SK-N-SH treated with all-trans-retinoic acid at 6 μM for 48 hours (cell line): ENCODE data around the gene GRK4.

ENCODE experiments used
- CSRNP3 ChIP-seq: fragments of 250-450 bp; sonication (Bioruptor Pico); IDR thresholded peaks from 2 replicates; pipeline ENCODE4 v1.5.1; 2021; ENCODE audit warnings: mild to moderate bottlenecking, moderate library complexity
- PATZ1 ChIP-seq: fragments of 250-450 bp; sonication (Bioruptor Pico); IDR thresholded peaks from 2 replicates; pipeline ENCODE4 v1.8.0; 2020; ENCODE audit warnings: mild to moderate bottlenecking, moderate library complexity, borderline replicate concordance

DNA sequence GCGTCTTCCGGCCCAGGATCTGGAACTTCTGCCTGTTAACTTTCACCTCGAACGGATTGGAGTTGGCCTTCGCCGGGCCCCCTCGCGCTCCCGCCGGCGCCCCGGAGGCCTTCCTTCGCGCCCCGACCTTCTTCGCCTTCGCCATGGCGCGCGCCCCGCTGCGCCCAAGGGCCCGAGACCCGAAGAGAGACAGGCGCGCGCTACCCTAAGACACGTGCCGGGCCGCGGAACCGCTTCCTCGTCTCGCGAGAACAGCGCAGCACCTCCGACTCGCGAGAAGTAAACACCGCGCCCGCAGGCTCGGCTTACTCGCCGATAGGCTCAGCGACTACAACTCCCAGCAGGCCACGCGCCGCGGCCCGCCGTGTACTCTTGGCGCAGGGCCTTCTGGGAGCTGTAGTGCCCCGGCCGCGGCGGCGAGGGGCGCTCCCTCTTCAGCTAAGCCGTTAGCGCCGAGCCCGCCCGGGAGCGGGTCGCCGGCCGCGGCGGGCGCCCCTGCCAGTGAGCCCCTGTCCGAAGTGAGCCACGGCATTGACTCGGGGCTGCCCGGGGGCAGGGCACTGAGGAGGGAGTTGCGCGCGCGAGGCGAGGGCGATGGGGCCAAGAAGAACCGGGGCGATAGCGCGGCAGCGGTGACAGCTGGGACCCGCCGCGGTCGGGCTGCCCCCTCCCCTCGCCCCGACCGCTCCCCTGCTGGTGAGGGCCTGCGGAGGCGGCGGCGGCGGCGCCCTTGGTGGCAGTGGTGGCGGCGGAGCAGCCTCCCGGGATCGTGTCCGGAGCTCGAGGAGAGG lies at the start of gene GRK4, which contains the start of gene NOP14:
- TF ChIP-seq PATZ1 (CRISPR knock-in tag): no peak
- TF ChIP-seq CSRNP3 (CRISPR knock-in tag): no peak
